Suprapubic skin (tissue), 4 donors: ENCODE measurements around the gene ANKRD12. TPM values are rescaled to one million over a fixed set of nuclear protein-coding genes. Genes with fewer than 3 reads are reported as not detected.

Source experiments
- DNase-seq, 2 donors: peaks; one replicate each; pipeline ENCODE4 v3.0.0-alpha.2; 2019; ENCODE audit warnings: low spot score in 2 of 2
- H3K27ac ChIP-seq: fragments of 200-600 bp; sonication (generic); one replicate; pipeline ENCODE4 v1.5.1; 2019
- H3K27me3 ChIP-seq: fragments of 200-600 bp; sonication (generic); one replicate; pipeline ENCODE4 v1.5.1; 2019
- H3K36me3 ChIP-seq: fragments of 200-600 bp; sonication (generic); one replicate; pipeline ENCODE4 v1.5.1; 2019
- H3K4me1 ChIP-seq: fragments of 200-600 bp; sonication (generic); one replicate; pipeline ENCODE4 v1.5.1; 2019
- H3K4me3 ChIP-seq: fragments of 200-600 bp; sonication (generic); one replicate; pipeline ENCODE4 v1.5.1; 2019; ENCODE audit warnings: mild to moderate bottlenecking
- H3K9me3 ChIP-seq: fragments of 200-600 bp; sonication (generic); one replicate; pipeline ENCODE4 v1.5.1; 2019
- CTCF ChIP-seq, 2 donors: fragments of 200-600 bp in 1 of 2; fragments of 450-650 bp in 1 of 2; sonication (generic) in 1 of 2; IDR thresholded peaks; one replicate each; pipeline ENCODE4 v1.5.1; 2016 to 2019; ENCODE audit warnings: antibody characterized with exemption in 2 of 2, mild to moderate bottlenecking in 1 of 2, moderate library complexity in 1 of 2
- EP300 ChIP-seq: sonication (generic); formaldehyde crosslinking; IDR thresholded peaks from one replicate; pipeline ENCODE4 v1.6.1; 2017; ENCODE audit warnings: antibody characterized with exemption
- POLR2A ChIP-seq, 2 donors: fragments of 450-650 bp; IDR thresholded peaks; one replicate each; pipeline ENCODE4 v1.6.1; 2017; ENCODE audit warnings: antibody characterized with exemption in 2 of 2, mild to moderate bottlenecking in 2 of 2, moderate library complexity in 2 of 2
- POLR2AphosphoS5 ChIP-seq, 3 donors: sonication (generic); formaldehyde crosslinking; IDR thresholded peaks; one replicate each; pipeline ENCODE4 v1.6.1; 2017; ENCODE audit warnings: antibody characterized with exemption in 3 of 3
- WGBS: methylation state at CpG from one replicate; pipeline ENCODE4 v1.1.5; 2018; 5-methylcytosine and 5-hydroxymethylcytosine counted together
- total RNA-seq, 4 donors: library from RNA; depleted of rRNA; stranded (reverse); fragments of >200 nt; gene quantifications; one replicate each; pipeline ENCODE4 v1.1.0, GENCODE V29; 2016

Gene ANKRD12
- total RNA-seq, 4 donors from 2014 or later, result 41.0 to 107 (median 60.8) TPM

- TF ChIP-seq EP300 (no peak), CTCF (IDR thresholded peaks at IDR 0.05) (no peak), POLR2A (IDR thresholded peaks at IDR 0.05) (no peak), POLR2AphosphoS5 (IDR thresholded peaks at IDR 0.05) (no peak)
- Histone ChIP-seq H3K4me3 (peak overlapping the region; percentile 57), H3K27me3 (no peaks in the 10 kb centered on the region), H3K4me1 (peaks cover 79% of the 10 kb centered on the region), H3K9me3 (no peaks in the 10 kb centered on the region), H3K36me3 (no peaks in the 10 kb centered on the region), H3K27ac (peak overlapping the region; percentile 24)
- WGBS, result 31% methylated on average over 4 of the region's 4 CpGs
- no peak for DNase-seq
Measured at GRCh38 chr18:9106800-9107584, 29.6 kb upstream of the ANKRD12 start.

- Histone ChIP-seq H3K9me3 (no peaks in the 10 kb centered on the region), H3K4me3 (no peak overlapping the region), H3K4me1 (peaks cover 90% of the 10 kb centered on the region), H3K27ac (no peak overlapping the region), H3K27me3 (no peaks in the 10 kb centered on the region), H3K36me3 (no peaks in the 10 kb centered on the region)
- 93% methylated on average over 2 of the region's 2 CpGs for WGBS
- TF ChIP-seq CTCF (IDR thresholded peaks at IDR 0.05) (no peak), POLR2A (IDR thresholded peaks at IDR 0.05) (no peak), POLR2AphosphoS5 (IDR thresholded peaks at IDR 0.05) (no peak), EP300 (no peak)
- DNase-seq, result no peak
Measured at GRCh38 chr18:9108911-9109310, 27.7 kb upstream of the ANKRD12 start.

GRCh38 chr18:9109523-9109922, 27.1 kb upstream of the ANKRD12 start:
- TF ChIP-seq POLR2A (IDR thresholded peaks at IDR 0.05) (no peak), CTCF (IDR thresholded peaks at IDR 0.05) (no peak), POLR2AphosphoS5 (IDR thresholded peaks at IDR 0.05) (no peak), EP300 (no peak)
- Histone ChIP-seq H3K36me3 (no peaks in the 10 kb centered on the region), H3K4me1 (peaks cover 88% of the 10 kb centered on the region), H3K9me3 (no peaks in the 10 kb centered on the region), H3K4me3 (no peak overlapping the region), H3K27ac (peak overlapping the region; percentile 41), H3K27me3 (no peaks in the 10 kb centered on the region)
- DNase-seq, result no peak
- WGBS, result 35% methylated on average over 4 of the region's 4 CpGs

- WGBS, result 74% methylated on average over 7 of the region's 7 CpGs
- Histone ChIP-seq H3K36me3 (no peaks in the 10 kb centered on the region), H3K27ac (peak overlapping the region; percentile 36), H3K9me3 (no peaks in the 10 kb centered on the region), H3K4me1 (peaks cover 87% of the 10 kb centered on the region), H3K4me3 (no peak overlapping the region), H3K27me3 (no peaks in the 10 kb centered on the region)
- DNase-seq, result no peak
- TF ChIP-seq POLR2AphosphoS5 (IDR thresholded peaks at IDR 0.05) (no peak), POLR2A (IDR thresholded peaks at IDR 0.05) (no peak), EP300 (no peak), CTCF (IDR thresholded peaks at IDR 0.05) (no peak)
Measured at GRCh38 chr18:9113468-9114149, 23.0 kb upstream of the ANKRD12 start.

- Histone ChIP-seq H3K27ac (peak overlapping the region; percentile 96), H3K27me3 (no peaks in the 10 kb centered on the region), H3K9me3 (no peaks in the 10 kb centered on the region), H3K4me1 (peaks cover 89% of the 10 kb centered on the region), H3K4me3 (no peak overlapping the region), H3K36me3 (peaks cover 4% of the 10 kb centered on the region)
- no peak for DNase-seq
- TF ChIP-seq POLR2AphosphoS5 (IDR thresholded peaks at IDR 0.05) (no peak), CTCF (IDR thresholded peaks at IDR 0.05) (no peak), EP300 (no peak)
Measured at GRCh38 chr18:9115984-9116383, 20.6 kb upstream of the ANKRD12 start.
